Measurements from ENCODE around the gene NBAS. TPM values are rescaled to one million over a fixed set of nuclear protein-coding genes. Genes with fewer than 3 reads are reported as not detected.

The NBAS gene
- total and polyA plus RNA-seq, 9 of the 15 experiments (the other 6 are each of a cell fraction or from before 2014, with no cell fraction given) = 15.3 to 94.4 (median 69.9) TPM

DNA sequence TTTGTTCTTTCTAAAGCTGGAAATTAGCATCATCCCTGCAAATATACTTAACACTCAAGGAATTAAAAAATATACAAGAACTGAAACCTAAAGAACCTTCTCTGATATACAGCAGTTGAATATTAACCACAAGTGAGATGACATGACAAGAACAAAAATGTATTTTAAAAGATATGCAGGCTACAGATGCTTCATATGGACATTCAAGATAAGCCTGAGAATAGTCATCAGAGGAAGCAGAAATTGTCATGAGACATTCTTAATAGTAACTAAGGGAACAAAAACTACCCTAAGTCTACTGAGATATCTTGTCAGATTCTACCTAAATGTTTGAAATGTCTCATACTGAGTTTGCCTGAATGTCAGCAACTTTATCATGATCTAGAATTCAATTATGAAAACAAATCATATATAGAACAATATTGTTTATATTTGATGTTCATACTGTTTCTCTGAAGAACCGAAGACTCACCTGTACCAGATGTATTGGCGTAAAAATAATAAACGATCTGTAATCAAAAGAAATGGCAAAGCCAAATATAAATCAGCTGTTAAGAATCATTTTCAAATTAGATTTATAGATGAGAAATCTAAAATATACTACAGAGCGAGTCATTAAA is 4.7 kb downstream of the NBAS start (continued):
- TF ChIP-seq, protein P1, sequence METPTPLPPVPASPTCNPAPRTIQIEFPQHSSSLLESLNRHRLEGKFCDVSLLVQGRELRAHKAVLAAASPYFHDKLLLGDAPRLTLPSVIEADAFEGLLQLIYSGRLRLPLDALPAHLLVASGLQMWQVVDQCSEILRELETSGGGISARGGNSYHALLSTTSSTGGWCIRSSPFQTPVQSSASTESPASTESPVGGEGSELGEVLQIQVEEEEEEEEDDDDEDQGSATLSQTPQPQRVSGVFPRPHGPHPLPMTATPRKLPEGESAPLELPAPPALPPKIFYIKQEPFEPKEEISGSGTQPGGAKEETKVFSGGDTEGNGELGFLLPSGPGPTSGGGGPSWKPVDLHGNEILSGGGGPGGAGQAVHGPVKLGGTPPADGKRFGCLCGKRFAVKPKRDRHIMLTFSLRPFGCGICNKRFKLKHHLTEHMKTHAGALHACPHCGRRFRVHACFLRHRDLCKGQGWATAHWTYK (CRISPR knock-in tag; IDR thresholded peaks at IDR 0.05) = peak; percentile 19
- TF ChIP-seq FOXK1 (CRISPR knock-in tag; IDR thresholded peaks at IDR 0.05; ENCODE audit: borderline replicate concordance) (no peak), ATF7 (IDR thresholded peaks at IDR 0.05) (peak; percentile 66; the same call in 1 of the 2 replicates), ZNF79 (CRISPR knock-in tag; IDR thresholded peaks at IDR 0.05; ENCODE audit: low read depth) (no peak), ZNF696 (CRISPR knock-in tag; conservative IDR thresholded peaks at IDR 0.05) (no peak), KLF1 (tag; IDR thresholded peaks at IDR 0.05) (no peak), ZBTB8A (IDR thresholded peaks at IDR 0.05; ENCODE audit: partially characterized antibody) (no peak), ZNF232 (CRISPR knock-in tag; IDR thresholded peaks at IDR 0.05) (no peak), SMARCE1 (IDR thresholded peaks at IDR 0.05) (peak; percentile 94), PHF8 (IDR thresholded peaks at IDR 0.05; ENCODE audit: borderline replicate concordance, low read length) (no peak), MCM7 (IDR thresholded peaks at IDR 0.05) (no peak), ZNF224 (CRISPR knock-in tag; IDR thresholded peaks at IDR 0.05) (no peak), NCOA4 (IDR thresholded peaks at IDR 0.05; ENCODE audit: partially characterized antibody) (no peak), ZNF444 (CRISPR knock-in tag; IDR thresholded peaks at IDR 0.05) (no peak)
- TF ChIP-seq, protein P2, sequence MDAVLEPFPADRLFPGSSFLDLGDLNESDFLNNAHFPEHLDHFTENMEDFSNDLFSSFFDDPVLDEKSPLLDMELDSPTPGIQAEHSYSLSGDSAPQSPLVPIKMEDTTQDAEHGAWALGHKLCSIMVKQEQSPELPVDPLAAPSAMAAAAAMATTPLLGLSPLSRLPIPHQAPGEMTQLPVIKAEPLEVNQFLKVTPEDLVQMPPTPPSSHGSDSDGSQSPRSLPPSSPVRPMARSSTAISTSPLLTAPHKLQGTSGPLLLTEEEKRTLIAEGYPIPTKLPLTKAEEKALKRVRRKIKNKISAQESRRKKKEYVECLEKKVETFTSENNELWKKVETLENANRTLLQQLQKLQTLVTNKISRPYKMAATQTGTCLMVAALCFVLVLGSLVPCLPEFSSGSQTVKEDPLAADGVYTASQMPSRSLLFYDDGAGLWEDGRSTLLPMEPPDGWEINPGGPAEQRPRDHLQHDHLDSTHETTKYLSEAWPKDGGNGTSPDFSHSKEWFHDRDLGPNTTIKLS (IDR thresholded peaks at IDR 0.05; ENCODE audit: borderline replicate concordance, low read depth) = no peak

All from K562 (cell line).